HG03159 (cell line): Measurements from ENCODE around the gene ARSB.
"Not testable (repeated sequence)": the region's sequence is repeated elsewhere in the genome, so short reads cannot be mapped to it uniquely, and the experiment has no call there.

Source experiments
- ATAC-seq: cut with Tn5 transposase; IDR thresholded peaks from one replicate; pipeline ENCODE4 v1.9.1; 2021; ENCODE audit warnings: mild to moderate bottlenecking, moderate library complexity; ENCODE audit not compliant: unreplicated experiment

The ARSB gene

GRCh38 chr5:78785454-78785853 lies 199.7 kb downstream of the ARSB start:
- ATAC-seq, result no peak

- no peak for ATAC-seq
Measured at GRCh38 chr5:78783434-78784130, 201.5 kb downstream of the ARSB start.

GRCh38 chr5:78782728-78783127 lies 202.4 kb downstream of the ARSB start:
- no peak for ATAC-seq

- ATAC-seq, result no peak
Measured at GRCh38 chr5:78781611-78782286, 203.4 kb downstream of the ARSB start.

GRCh38 chr5:78779771-78780616 lies 205.1 kb downstream of the ARSB start:
- no peak for ATAC-seq

GRCh38 chr5:78779262-78779661 lies 205.8 kb downstream of the ARSB start:
- ATAC-seq, result no peak

GRCh38 chr5:78778538-78778937 lies 206.6 kb downstream of the ARSB start:
- ATAC-seq, result no peak

- ATAC-seq, result no peak
Measured at GRCh38 chr5:78777901-78778300, 207.2 kb downstream of the ARSB start.

- ATAC-seq, result no peak
Measured at GRCh38 chr5:78776637-78777036, 208.5 kb downstream of the ARSB start.

- no peak for ATAC-seq
Measured at GRCh38 chr5:78773655-78774054, 211.5 kb downstream of the ARSB start.

GRCh38 chr5:78771260-78772205 lies 213.6 kb downstream of the ARSB start:
- no peak for ATAC-seq

GRCh38 chr5:78768781-78769380 lies 216.2 kb downstream of the ARSB start:
- no peak for ATAC-seq

- no peak for ATAC-seq
Measured at GRCh38 chr5:78766412-78766762, 218.7 kb downstream of the ARSB start.

GRCh38 chr5:78765756-78766411 lies 219.2 kb downstream of the ARSB start:
- ATAC-seq, result no peak

GRCh38 chr5:78765116-78765515 lies 220.0 kb downstream of the ARSB start:
- no peak for ATAC-seq

- no peak for ATAC-seq
Measured at GRCh38 chr5:78763659-78764189, 221.4 kb downstream of the ARSB start.

GRCh38 chr5:78762743-78763142 lies 222.4 kb downstream of the ARSB start:
- not testable (repeated sequence) for ATAC-seq

- no peak for ATAC-seq
Measured at GRCh38 chr5:78761840-78762239, 223.3 kb downstream of the ARSB start.

- no peak for ATAC-seq
Measured at GRCh38 chr5:78760770-78761169, 224.3 kb downstream of the ARSB start.
